Endothelial cell of umbilical vein (primary cell): ENCODE measurements around the gene NTRK1. TPM values are rescaled to one million over a fixed set of nuclear protein-coding genes. Genes with fewer than 3 reads are reported as not detected.

ENCODE experiments used
- BruUV-seq: library from RNA; stranded (reverse); fragments of 400-500 nt; replicated peaks from 2 replicates; lab custom pipeline; 2021; lab: Mats Ljungman, UMichigan
- CTCF ChIA-PET: fragments of 300-600, 350-600 bp; sonication (Branson Sonifier 250); formaldehyde crosslinking; loops from one replicate; lab custom pipeline; 2021; ENCODE audit warnings: antibody characterized with exemption, inconsistent platforms; lab: Charles Lee
- POLR2A ChIA-PET: fragments of 300-600, 350-600 bp; sonication (Branson Sonifier 250); formaldehyde crosslinking; loops from one replicate; lab custom pipeline; 2021; ENCODE audit warnings: antibody characterized with exemption, inconsistent platforms; lab: Charles Lee
- DNase-seq: peaks from one replicate; pipeline ENCODE4 v3.0.0-alpha.2; 2011; ENCODE audit warnings: low read depth, low spot score
- FAIRE-seq: peaks from 2 replicates; lab custom pipeline; 2011; peaks lifted over from hg19 to GRCh38; lab: Jason Lieb, UNC
- H2AFZ ChIP-seq: 2 replicates; pipeline ENCODE4 v1.6.0; 2012; ENCODE audit warnings: low read depth, low read length, control low read depth, inconsistent platforms
- H3K27ac ChIP-seq: 2 replicates; pipeline ENCODE4 v1.5.1; 2011; ENCODE audit warnings: low read depth, mild to moderate bottlenecking, control low read depth, low read length, moderate library complexity; ENCODE audit not compliant: insufficient read depth
- H3K27me3 ChIP-seq, 2 experiments: 2 replicates each; pipeline versions ENCODE4 v1.6.0 to v1.6.1; 2011; ENCODE audit warnings: low read length in 2 of 2, mixed read lengths in 1 of 2; ENCODE audit not compliant: control insufficient read depth in 2 of 2, insufficient read depth in 2 of 2
- H3K36me3 ChIP-seq, 2 experiments: 2 replicates in 1 of 2; 3 replicates in 1 of 2; pipeline ENCODE4 v1.5.1; 2011; ENCODE audit warnings: low read length in 2 of 2, mild to moderate bottlenecking in 1 of 2, moderate library complexity in 1 of 2; ENCODE audit not compliant: control insufficient read depth in 2 of 2, insufficient read depth in 2 of 2; ENCODE audit errors: extremely low read depth in 1 of 2
- H3K4me1 ChIP-seq: 3 replicates; pipeline ENCODE4 v1.5.1; 2011; ENCODE audit warnings: mild to moderate bottlenecking, low read length; ENCODE audit not compliant: control insufficient read depth, insufficient read depth; ENCODE audit errors: extremely low read depth
- H3K4me2 ChIP-seq: 2 replicates; pipeline ENCODE4 v1.6.1; 2011; ENCODE audit warnings: low read length, control low read depth, mixed read lengths; ENCODE audit not compliant: insufficient read depth
- H3K4me3 ChIP-seq, 3 experiments: fragments of 200-600 bp in 1 of 3; sonication (generic), shearing (Covaris generic) in 1 of 3; replicated peaks in 1 of 3; 2 replicates each; pipeline ENCODE4 v1.5.1; 2011 to 2016; ENCODE audit warnings: control low read depth in 3 of 3, low read length in 3 of 3, mild to moderate bottlenecking in 2 of 3, inconsistent platforms in 1 of 3, low read depth in 1 of 3, moderate library complexity in 1 of 3; ENCODE audit not compliant: insufficient read depth in 1 of 3
- H3K79me2 ChIP-seq: 2 replicates; pipeline ENCODE4 v1.6.0; 2012; ENCODE audit warnings: low read length, inconsistent platforms; ENCODE audit not compliant: control insufficient read depth, insufficient read depth
- H3K9ac ChIP-seq: replicated peaks from 2 replicates; pipeline ENCODE3; 2011; ENCODE audit warnings: low read length, control low read depth; ENCODE audit not compliant: insufficient read depth; ENCODE audit errors: extremely low read depth
- H3K9me1 ChIP-seq: replicated peaks from 3 replicates; pipeline ENCODE4 v1.6.0; 2011; ENCODE audit warnings: mild to moderate bottlenecking, low read length; ENCODE audit not compliant: control insufficient read depth, insufficient read depth; ENCODE audit errors: extremely low read depth
- H3K9me3 ChIP-seq: replicated peaks from 2 replicates; pipeline ENCODE4 v1.5.1; 2012; ENCODE audit warnings: low read length, inconsistent platforms; ENCODE audit not compliant: control insufficient read depth, insufficient read depth
- H4K20me1 ChIP-seq: replicated peaks from 2 replicates; pipeline ENCODE3; 2011; ENCODE audit warnings: mild to moderate bottlenecking, low read length; ENCODE audit not compliant: control insufficient read depth, insufficient read depth; ENCODE audit errors: extremely low read depth
- EZH2 ChIP-seq: IDR thresholded peaks from 2 replicates; pipeline ENCODE4 v1.6.1; 2012; ENCODE audit warnings: borderline replicate concordance, low read depth, mild to moderate bottlenecking, moderate library complexity, low read length, inconsistent platforms; ENCODE audit not compliant: severe bottlenecking
- MAX ChIP-seq: IDR thresholded peaks from 2 replicates; pipeline ENCODE4 v1.6.1; 2011; ENCODE audit not compliant: insufficient read depth, insufficient read length
- POLR2A ChIP-seq: IDR thresholded peaks from 2 replicates; pipeline ENCODE4 v1.6.1; 2012; ENCODE audit warnings: low read depth, mild to moderate bottlenecking, control low read depth, low read length
- dilution Hi-C: fragments of 300-500 bp; cut with MboI; formaldehyde crosslinking; loops from one replicate; pipeline ENCODE4 v1.15.0; 2019; ENCODE audit warnings: low sequenced_read_pairs; ENCODE audit not compliant: extremely low pct_ligation_motif_present
- intact Hi-C: fragments of 100-400 bp; cut with micrococcal nuclease; formaldehyde crosslinking; loops from one replicate; pipeline ENCODE4 v1.10.0; 2022
- polyA plus RNA-seq, 4 experiments: library from polyadenylated mRNA; depleted of rRNA in 3 of 4; stranded (reverse) in 3 of 4; unstranded in 1 of 4; fragments of >200 nt; gene quantifications; 2 replicates each; pipeline versions ENCODE4 v1.2.1 to v1.2.3, GENCODE V29; 2011 to 2012; ENCODE audit warnings: missing spikeins in 1 of 4
- total RNA-seq: library from RNA; stranded (reverse); gene quantifications from 2 replicates; pipeline ENCODE4 v1.2.3, GENCODE V29; 2021

NTRK1 gene
- total and polyA plus RNA-seq, 2 donors (not counting 3 experiments of a cell fraction or from before 2014, with no cell fraction given): 0.07 TPM; not detected in 1

GRCh38 chr1:156921053-156921529, 60.4 kb downstream of the NTRK1 start:
- ChIA-PET CTCF (interaction anchor here (1.7 to 11.2 kb wide), 3 partner anchors 12 to 232 kb away, joined by 3 to 312 read pairs (median 19); partner anchors contain the start of gene PEAR1), POLR2A (no interaction called here)
- no peaks in the 10 kb centered on the region for H4K20me1 ChIP-seq
- H3K9me3 ChIP-seq: no peaks in the 10 kb centered on the region
- no peak overlapping the region for H2AFZ ChIP-seq
- no TSS peak for BruUV-seq
- H3K79me2 ChIP-seq: no peaks in the 10 kb centered on the region
- H3K27me3 ChIP-seq: peaks cover 26 to 32% of the 10 kb centered on the region in 2 experiments
- FAIRE-seq (no peak), DNase-seq (no peak)
- dilution Hi-C loops (no loop called here), intact Hi-C loops (no loop called here)
- no peak overlapping the region for H3K27ac ChIP-seq
- no peak overlapping the region for H3K4me3 ChIP-seq
- no peaks in the 10 kb centered on the region for H3K9me1 ChIP-seq
- TF ChIP-seq POLR2A (no peak), EZH2 (peak; percentile 68)
- peaks cover 0 to 3% of the 10 kb centered on the region in 2 experiments for H3K36me3 ChIP-seq
- H3K4me2 ChIP-seq: no peak overlapping the region
- H3K9ac ChIP-seq: no peak overlapping the region
- no peaks in the 10 kb centered on the region for H3K4me1 ChIP-seq

GRCh38 chr1:156922986-156923669, 62.5 kb downstream of the NTRK1 start:
- no peak overlapping the region for H2AFZ ChIP-seq
- no peak overlapping the region for H3K4me2 ChIP-seq
- no peak overlapping the region for H3K4me3 ChIP-seq
- DNase-seq (no peak), FAIRE-seq (no peak)
- dilution Hi-C loops (no loop called here), intact Hi-C loops (no loop called here)
- H3K79me2 ChIP-seq: no peaks in the 10 kb centered on the region
- H3K27me3 ChIP-seq: peaks cover 26 to 35% of the 10 kb centered on the region in 2 experiments
- POLR2A ChIA-PET: no interaction called here
- H3K9me3 ChIP-seq: no peaks in the 10 kb centered on the region
- H3K9me1 ChIP-seq: no peaks in the 10 kb centered on the region
- BruUV-seq: no TSS peak
- H4K20me1 ChIP-seq: no peaks in the 10 kb centered on the region
- no peaks in the 10 kb centered on the region for H3K36me3 ChIP-seq
- CTCF ChIA-PET: interaction anchor here (1.0 to 11.2 kb wide), 6 partner anchors 31 to 234 kb away, joined by 3 to 312 read pairs (median 12); partner anchors contain the start of gene PEAR1
- TF ChIP-seq EZH2 (peak; percentile 20), MAX (no peak)
- peaks cover 2% of the 10 kb centered on the region for H3K4me1 ChIP-seq
- H3K9ac ChIP-seq: no peak overlapping the region
- H3K27ac ChIP-seq: no peak overlapping the region
